ENCODE results near the gene DLEC1.

DLEC1 gene

GRCh38 chr3:38088126-38089078 lies 49.4 kb downstream of the DLEC1 start:
- Histone ChIP-seq H3K4me1 (ENCODE audit: control insufficient read depth, insufficient read depth, low read length) (no peaks in the 10 kb centered on the region), H3K27me3 (ENCODE audit: control insufficient read depth, insufficient read depth, low read length, poor library complexity, severe bottlenecking) (no peaks in the 10 kb centered on the region), H3K4me3 (ENCODE audit: insufficient read depth, low read depth, low read length) (no peak overlapping the region), H3K9me3 (ENCODE audit: control insufficient read depth, low read length) (peaks cover 6% of the 10 kb centered on the region), H3K36me3 (ENCODE audit: control insufficient read depth, insufficient read depth, low read length) (no peaks in the 10 kb centered on the region), H3K27ac (ENCODE audit: insufficient read depth, low read depth, low read length, poor library complexity, severe bottlenecking) (no peak overlapping the region)
- WGBS, 2 experiments: 94 to 96% methylated on average over 10 to 11 of the region's 11 CpGs

GRCh38 chr3:38089163-38089562 lies 50.2 kb downstream of the DLEC1 start:
- 91 to 95% methylated on average over 2 of the region's 2 CpGs for WGBS, 2 experiments
- H3K27ac ChIP-seq (ENCODE audit: insufficient read depth, low read depth, low read length, poor library complexity, severe bottlenecking): no peak overlapping the region

GRCh38 chr3:38090453-38090852 lies 51.4 kb downstream of the DLEC1 start:
- Histone ChIP-seq H3K9me3 (ENCODE audit: control insufficient read depth, low read length) (no peaks in the 10 kb centered on the region), H3K27me3 (ENCODE audit: control insufficient read depth, insufficient read depth, low read length, poor library complexity, severe bottlenecking) (no peaks in the 10 kb centered on the region), H3K4me3 (ENCODE audit: insufficient read depth, low read depth, low read length) (no peak overlapping the region), H3K36me3 (ENCODE audit: control insufficient read depth, insufficient read depth, low read length) (no peaks in the 10 kb centered on the region), H3K27ac (ENCODE audit: insufficient read depth, low read depth, low read length, poor library complexity, severe bottlenecking) (no peak overlapping the region), H3K4me1 (ENCODE audit: control insufficient read depth, insufficient read depth, low read length) (peaks cover 4% of the 10 kb centered on the region)
- 85 to 91% methylated on average over 1 of the region's 3 CpGs for WGBS, 2 experiments

More at GRCh38 chr3:38089163-38089562, 50.2 kb downstream of the DLEC1 start:
- Histone ChIP-seq H3K27me3 (ENCODE audit: control insufficient read depth, insufficient read depth, low read length, poor library complexity, severe bottlenecking) (no peaks in the 10 kb centered on the region), H3K36me3 (ENCODE audit: control insufficient read depth, insufficient read depth, low read length) (no peaks in the 10 kb centered on the region), H3K4me1 (ENCODE audit: control insufficient read depth, insufficient read depth, low read length) (no peaks in the 10 kb centered on the region), H3K4me3 (ENCODE audit: insufficient read depth, low read depth, low read length) (no peak overlapping the region), H3K9me3 (ENCODE audit: control insufficient read depth, low read length) (peaks cover 2% of the 10 kb centered on the region)

GRCh38 chr3:38094999-38095398 lies 56.0 kb downstream of the DLEC1 start:
- H3K27ac ChIP-seq (ENCODE audit: insufficient read depth, low read depth, low read length, poor library complexity, severe bottlenecking): no peak overlapping the region
- WGBS, 2 experiments: 93 to 94% methylated on average over 3 of the region's 3 CpGs
- H3K36me3 ChIP-seq (ENCODE audit: control insufficient read depth, insufficient read depth, low read length): no peaks in the 10 kb centered on the region
- H3K4me1 ChIP-seq (ENCODE audit: control insufficient read depth, insufficient read depth, low read length): peaks cover 28% of the 10 kb centered on the region
- no peaks in the 10 kb centered on the region for H3K9me3 ChIP-seq (ENCODE audit: control insufficient read depth, low read length)
- H3K4me3 ChIP-seq (ENCODE audit: insufficient read depth, low read depth, low read length): no peak overlapping the region
- H3K27me3 ChIP-seq (ENCODE audit: control insufficient read depth, insufficient read depth, low read length, poor library complexity, severe bottlenecking): no peaks in the 10 kb centered on the region

GRCh38 chr3:38095669-38096483 lies 56.9 kb downstream of the DLEC1 start:
- H3K27me3 ChIP-seq (ENCODE audit: control insufficient read depth, insufficient read depth, low read length, poor library complexity, severe bottlenecking): no peaks in the 10 kb centered on the region
- H3K36me3 ChIP-seq (ENCODE audit: control insufficient read depth, insufficient read depth, low read length): no peaks in the 10 kb centered on the region
- H3K4me3 ChIP-seq (ENCODE audit: insufficient read depth, low read depth, low read length): no peak overlapping the region
- no peak overlapping the region for H3K27ac ChIP-seq (ENCODE audit: insufficient read depth, low read depth, low read length, poor library complexity, severe bottlenecking)
- peaks cover 34% of the 10 kb centered on the region for H3K4me1 ChIP-seq (ENCODE audit: control insufficient read depth, insufficient read depth, low read length)
- no peaks in the 10 kb centered on the region for H3K9me3 ChIP-seq (ENCODE audit: control insufficient read depth, low read length)
- WGBS, 2 experiments: 88% methylated on average over 6 of the region's 6 CpGs

- Histone ChIP-seq H3K27me3 (ENCODE audit: control insufficient read depth, insufficient read depth, low read length, poor library complexity, severe bottlenecking) (no peaks in the 10 kb centered on the region), H3K4me3 (ENCODE audit: insufficient read depth, low read depth, low read length) (no peak overlapping the region), H3K4me1 (ENCODE audit: control insufficient read depth, insufficient read depth, low read length) (peaks cover 45% of the 10 kb centered on the region), H3K27ac (ENCODE audit: insufficient read depth, low read depth, low read length, poor library complexity, severe bottlenecking) (no peak overlapping the region), H3K36me3 (ENCODE audit: control insufficient read depth, insufficient read depth, low read length) (no peaks in the 10 kb centered on the region), H3K9me3 (ENCODE audit: control insufficient read depth, low read length) (no peaks in the 10 kb centered on the region)
- WGBS, 2 experiments: 89 to 91% methylated on average over 19 of the region's 19 CpGs
Measured at GRCh38 chr3:38097446-38098375, 58.7 kb downstream of the DLEC1 start.

GRCh38 chr3:38098376-38098723 lies 59.3 kb downstream of the DLEC1 start:
- H3K27me3 ChIP-seq (ENCODE audit: control insufficient read depth, insufficient read depth, low read length, poor library complexity, severe bottlenecking): no peaks in the 10 kb centered on the region
- H3K4me3 ChIP-seq (ENCODE audit: insufficient read depth, low read depth, low read length): no peak overlapping the region
- no peak overlapping the region for H3K27ac ChIP-seq (ENCODE audit: insufficient read depth, low read depth, low read length, poor library complexity, severe bottlenecking)
- no peaks in the 10 kb centered on the region for H3K9me3 ChIP-seq (ENCODE audit: control insufficient read depth, low read length)
- WGBS, 2 experiments: 94 to 95% methylated on average over 9 of the region's 9 CpGs
- H3K4me1 ChIP-seq (ENCODE audit: control insufficient read depth, insufficient read depth, low read length): peaks cover 50% of the 10 kb centered on the region
- H3K36me3 ChIP-seq (ENCODE audit: control insufficient read depth, insufficient read depth, low read length): no peaks in the 10 kb centered on the region

- H3K9me3 ChIP-seq (ENCODE audit: control insufficient read depth, low read length): no peaks in the 10 kb centered on the region
- H3K4me3 ChIP-seq (ENCODE audit: insufficient read depth, low read depth, low read length): no peak overlapping the region
- peaks cover 50% of the 10 kb centered on the region for H3K4me1 ChIP-seq (ENCODE audit: control insufficient read depth, insufficient read depth, low read length)
- H3K36me3 ChIP-seq (ENCODE audit: control insufficient read depth, insufficient read depth, low read length): no peaks in the 10 kb centered on the region
- 10 to 27% methylated on average over 3 to 5 of the region's 5 CpGs for WGBS, 2 experiments
- peak overlapping the region; percentile 4 for H3K27ac ChIP-seq (ENCODE audit: insufficient read depth, low read depth, low read length, poor library complexity, severe bottlenecking)
- H3K27me3 ChIP-seq (ENCODE audit: control insufficient read depth, insufficient read depth, low read length, poor library complexity, severe bottlenecking): no peaks in the 10 kb centered on the region
Measured at GRCh38 chr3:38099518-38099917, 60.5 kb downstream of the DLEC1 start.

GRCh38 chr3:38100498-38100897 lies 61.5 kb downstream of the DLEC1 start:
- no peak overlapping the region for H3K27ac ChIP-seq (ENCODE audit: insufficient read depth, low read depth, low read length, poor library complexity, severe bottlenecking)
- H3K36me3 ChIP-seq (ENCODE audit: control insufficient read depth, insufficient read depth, low read length): no peaks in the 10 kb centered on the region
- H3K4me3 ChIP-seq (ENCODE audit: insufficient read depth, low read depth, low read length): no peak overlapping the region
- no peaks in the 10 kb centered on the region for H3K9me3 ChIP-seq (ENCODE audit: control insufficient read depth, low read length)
- no peaks in the 10 kb centered on the region for H3K27me3 ChIP-seq (ENCODE audit: control insufficient read depth, insufficient read depth, low read length, poor library complexity, severe bottlenecking)
- WGBS, 2 experiments: 93 to 100% methylated on average over 2 of the region's 3 CpGs
- H3K4me1 ChIP-seq (ENCODE audit: control insufficient read depth, insufficient read depth, low read length): peaks cover 45% of the 10 kb centered on the region

Data from ectodermal cell (in vitro differentiated cells).